WTC11 (cell line): Measurements from ENCODE around the gene EMC10. TPM values are rescaled to one million over a fixed set of nuclear protein-coding genes. Genes with fewer than 3 reads are reported as not detected.

Experiments used
- ATAC-seq: fragments of 200-7000 bp; cut with Tn5 transposase; 2 replicates; pipeline ENCODE4 v1.10.0; 2021; ENCODE audit warnings: mild to moderate bottlenecking, moderate library complexity
- CTCF ChIA-PET: fragments of 300-600 bp; sonication (Branson Sonifier 250); formaldehyde crosslinking; loops from one replicate; lab custom pipeline; 2021; ENCODE audit warnings: antibody characterized with exemption; lab: Charles Lee
- POLR2A ChIA-PET: fragments of 350-600 bp; sonication (Branson Sonifier 250); formaldehyde crosslinking; loops from one replicate; lab custom pipeline; 2021; ENCODE audit warnings: antibody characterized with exemption; lab: Charles Lee
- DNase-seq: peaks from one replicate; pipeline ENCODE4 v3.0.0; 2021; ENCODE audit warnings: low spot score
- H3K27ac Mint-ChIP-seq: 2 replicates; pipeline ENCODE4 v1.8.0; 2021; ENCODE audit warnings: mixed read lengths
- H3K27me3 Mint-ChIP-seq: 2 replicates; pipeline ENCODE4 v1.8.0; 2021; ENCODE audit warnings: low read depth, mild to moderate bottlenecking, moderate library complexity, mixed read lengths
- H3K36me3 Mint-ChIP-seq: 2 replicates; pipeline ENCODE4 v1.8.0; 2021; ENCODE audit warnings: mixed read lengths
- H3K4me1 Mint-ChIP-seq: 2 replicates; pipeline ENCODE4 v1.8.0; 2022; ENCODE audit warnings: mixed read lengths
- H3K4me3 Mint-ChIP-seq: 2 replicates; pipeline ENCODE4 v1.8.0; 2021; ENCODE audit warnings: mild to moderate bottlenecking, moderate library complexity, mixed read lengths
- H3K9me3 Mint-ChIP-seq: 2 replicates; pipeline ENCODE4 v1.8.0; 2021; ENCODE audit warnings: mixed read lengths
- ATF1 ChIP-seq: sonication (generic); formaldehyde crosslinking; IDR thresholded peaks from 2 replicates; pipeline ENCODE4 v1.8.1; 2023; ENCODE audit warnings: mild to moderate bottlenecking, moderate library complexity, missing genetic modification reagents
- ATF2 ChIP-seq: sonication (generic); formaldehyde crosslinking; IDR thresholded peaks from 2 replicates; pipeline ENCODE4 v1.8.1; 2022; ENCODE audit warnings: low read depth, missing genetic modification reagents, borderline replicate concordance
- ATF6 ChIP-seq: sonication (generic); formaldehyde crosslinking; IDR thresholded peaks from 2 replicates; pipeline ENCODE4 v1.8.1; 2023; ENCODE audit warnings: mild to moderate bottlenecking, missing genetic modification reagents
- MAX ChIP-seq: sonication (generic); formaldehyde crosslinking; IDR thresholded peaks from 2 replicates; pipeline ENCODE4 v1.8.0; 2022; ENCODE audit warnings: mild to moderate bottlenecking, missing genetic modification reagents
- MYBL2 ChIP-seq: sonication (generic); formaldehyde crosslinking; IDR thresholded peaks from 2 replicates; pipeline ENCODE4 v1.8.1; 2023; ENCODE audit warnings: mild to moderate bottlenecking, moderate library complexity, missing genetic modification reagents
- RELA ChIP-seq: sonication (generic); formaldehyde crosslinking; IDR thresholded peaks from 2 replicates; pipeline ENCODE4 v1.8.1; 2022; ENCODE audit warnings: missing genetic modification reagents, mild to moderate bottlenecking, borderline replicate concordance
- RORB ChIP-seq: fragments of 250-450 bp; sonication (Bioruptor Pico); IDR thresholded peaks from 2 replicates; pipeline ENCODE4 v1.9.0; 2021; ENCODE audit warnings: mild to moderate bottlenecking
- SMAD4 ChIP-seq: sonication (generic); formaldehyde crosslinking; IDR thresholded peaks from 2 replicates; pipeline ENCODE4 v1.8.0; 2022; ENCODE audit warnings: mild to moderate bottlenecking, missing genetic modification reagents
- ZBTB21 ChIP-seq: sonication (generic); formaldehyde crosslinking; IDR thresholded peaks from 2 replicates; pipeline ENCODE4 v1.8.1; 2023; ENCODE audit warnings: mild to moderate bottlenecking, missing genetic modification reagents, borderline replicate concordance
- ZNF671 ChIP-seq: fragments of 250-450 bp; sonication (Bioruptor Pico); IDR thresholded peaks from 2 replicates; pipeline ENCODE4 v1.8.0; 2021; ENCODE audit warnings: mild to moderate bottlenecking
- total RNA-seq: library from RNA; stranded (reverse); gene quantifications from 3 replicates; pipeline ENCODE4 v1.2.3, GENCODE V29; 2021
- TF ChIP-seq, protein P1 (sequence below): sonication (generic); formaldehyde crosslinking; IDR thresholded peaks from 2 replicates; pipeline ENCODE4 v1.8.1; 2023; ENCODE audit warnings: mild to moderate bottlenecking, missing genetic modification reagents, moderate library complexity
- TF ChIP-seq, protein P2 (sequence below): fragments of 250-450 bp; sonication (Bioruptor Pico); IDR thresholded peaks from 2 replicates; pipeline ENCODE4 v1.9.0; 2021; ENCODE audit warnings: mild to moderate bottlenecking, borderline replicate concordance
- TF ChIP-seq, protein P3 (sequence below): sonication (generic); formaldehyde crosslinking; IDR thresholded peaks from 2 replicates; pipeline ENCODE4 v1.8.0; 2022; ENCODE audit warnings: missing genetic modification reagents

EMC10 gene
- total RNA-seq, 1 experiment from 2014 or later, result 114 TPM

DNA sequence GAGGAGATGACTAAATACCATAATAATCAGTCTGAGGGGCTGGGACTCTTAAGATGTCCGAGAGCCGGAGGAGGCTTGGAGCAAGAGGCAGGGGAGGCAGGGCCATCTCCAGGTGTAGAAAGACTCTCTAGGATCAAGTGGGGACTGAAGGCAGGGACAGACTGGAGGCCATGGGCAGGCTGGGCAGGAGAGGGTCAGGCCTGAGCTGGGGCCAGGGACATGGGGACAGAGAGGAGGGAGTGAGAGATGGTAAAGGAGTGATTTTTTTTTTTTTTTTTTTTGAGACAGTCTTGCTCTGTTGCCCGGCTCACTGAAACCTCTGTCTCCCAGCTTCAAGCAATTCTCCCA is 32.5 kb downstream of the EMC10 start (continued):
- TF ChIP-seq ZBTB21 (CRISPR knock-in tag) (no peak), ATF2 (CRISPR knock-in tag) (no peak), MAX (CRISPR knock-in tag) (no peak), ZNF671 (no peak)
- TF ChIP-seq, protein P1, sequence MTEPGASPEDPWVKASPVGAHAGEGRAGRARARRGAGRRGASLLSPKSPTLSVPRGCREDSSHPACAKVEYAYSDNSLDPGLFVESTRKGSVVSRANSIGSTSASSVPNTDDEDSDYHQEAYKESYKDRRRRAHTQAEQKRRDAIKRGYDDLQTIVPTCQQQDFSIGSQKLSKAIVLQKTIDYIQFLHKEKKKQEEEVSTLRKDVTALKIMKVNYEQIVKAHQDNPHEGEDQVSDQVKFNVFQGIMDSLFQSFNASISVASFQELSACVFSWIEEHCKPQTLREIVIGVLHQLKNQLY (CRISPR knock-in tag), result no peak

GRCh38 chr19:50509366-50509765 is 33.1 kb downstream of the EMC10 start:
- H3K4me3 Mint-ChIP-seq, result no peak overlapping the region; the same call in 1 of the 2 replicates
- H3K27ac Mint-ChIP-seq, result no peak overlapping the region
- CTCF ChIA-PET, result interaction anchor here (0.7 to 3.4 kb wide), 5 partner anchors 9 to 47 kb away, joined by 3 to 23 read pairs (median 7); no protein-coding TSS in a partner anchor

More at GRCh38 chr19:50509366-50509765, 33.1 kb downstream of the EMC10 start:
- ATAC-seq (no peak), DNase-seq (no peak)
- H3K9me3 Mint-ChIP-seq, result no peaks in the 10 kb centered on the region
- H3K27me3 Mint-ChIP-seq, result peaks cover 35% of the 10 kb centered on the region
- H3K4me1 Mint-ChIP-seq, result peaks cover 14% of the 10 kb centered on the region
- no peaks in the 10 kb centered on the region for H3K36me3 Mint-ChIP-seq
- no peak for TF ChIP-seq RORB (CRISPR knock-in tag)
- TF ChIP-seq, protein P2, sequence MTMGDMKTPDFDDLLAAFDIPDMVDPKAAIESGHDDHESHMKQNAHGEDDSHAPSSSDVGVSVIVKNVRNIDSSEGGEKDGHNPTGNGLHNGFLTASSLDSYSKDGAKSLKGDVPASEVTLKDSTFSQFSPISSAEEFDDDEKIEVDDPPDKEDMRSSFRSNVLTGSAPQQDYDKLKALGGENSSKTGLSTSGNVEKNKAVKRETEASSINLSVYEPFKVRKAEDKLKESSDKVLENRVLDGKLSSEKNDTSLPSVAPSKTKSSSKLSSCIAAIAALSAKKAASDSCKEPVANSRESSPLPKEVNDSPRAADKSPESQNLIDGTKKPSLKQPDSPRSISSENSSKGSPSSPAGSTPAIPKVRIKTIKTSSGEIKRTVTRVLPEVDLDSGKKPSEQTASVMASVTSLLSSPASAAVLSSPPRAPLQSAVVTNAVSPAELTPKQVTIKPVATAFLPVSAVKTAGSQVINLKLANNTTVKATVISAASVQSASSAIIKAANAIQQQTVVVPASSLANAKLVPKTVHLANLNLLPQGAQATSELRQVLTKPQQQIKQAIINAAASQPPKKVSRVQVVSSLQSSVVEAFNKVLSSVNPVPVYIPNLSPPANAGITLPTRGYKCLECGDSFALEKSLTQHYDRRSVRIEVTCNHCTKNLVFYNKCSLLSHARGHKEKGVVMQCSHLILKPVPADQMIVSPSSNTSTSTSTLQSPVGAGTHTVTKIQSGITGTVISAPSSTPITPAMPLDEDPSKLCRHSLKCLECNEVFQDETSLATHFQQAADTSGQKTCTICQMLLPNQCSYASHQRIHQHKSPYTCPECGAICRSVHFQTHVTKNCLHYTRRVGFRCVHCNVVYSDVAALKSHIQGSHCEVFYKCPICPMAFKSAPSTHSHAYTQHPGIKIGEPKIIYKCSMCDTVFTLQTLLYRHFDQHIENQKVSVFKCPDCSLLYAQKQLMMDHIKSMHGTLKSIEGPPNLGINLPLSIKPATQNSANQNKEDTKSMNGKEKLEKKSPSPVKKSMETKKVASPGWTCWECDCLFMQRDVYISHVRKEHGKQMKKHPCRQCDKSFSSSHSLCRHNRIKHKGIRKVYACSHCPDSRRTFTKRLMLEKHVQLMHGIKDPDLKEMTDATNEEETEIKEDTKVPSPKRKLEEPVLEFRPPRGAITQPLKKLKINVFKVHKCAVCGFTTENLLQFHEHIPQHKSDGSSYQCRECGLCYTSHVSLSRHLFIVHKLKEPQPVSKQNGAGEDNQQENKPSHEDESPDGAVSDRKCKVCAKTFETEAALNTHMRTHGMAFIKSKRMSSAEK (CRISPR knock-in tag), result no peak
- TF ChIP-seq ATF1 (CRISPR knock-in tag), result no peak
- TF ChIP-seq SMAD4 (CRISPR knock-in tag), result no peak
- no peak for TF ChIP-seq MYBL2
- TF ChIP-seq, protein P3, sequence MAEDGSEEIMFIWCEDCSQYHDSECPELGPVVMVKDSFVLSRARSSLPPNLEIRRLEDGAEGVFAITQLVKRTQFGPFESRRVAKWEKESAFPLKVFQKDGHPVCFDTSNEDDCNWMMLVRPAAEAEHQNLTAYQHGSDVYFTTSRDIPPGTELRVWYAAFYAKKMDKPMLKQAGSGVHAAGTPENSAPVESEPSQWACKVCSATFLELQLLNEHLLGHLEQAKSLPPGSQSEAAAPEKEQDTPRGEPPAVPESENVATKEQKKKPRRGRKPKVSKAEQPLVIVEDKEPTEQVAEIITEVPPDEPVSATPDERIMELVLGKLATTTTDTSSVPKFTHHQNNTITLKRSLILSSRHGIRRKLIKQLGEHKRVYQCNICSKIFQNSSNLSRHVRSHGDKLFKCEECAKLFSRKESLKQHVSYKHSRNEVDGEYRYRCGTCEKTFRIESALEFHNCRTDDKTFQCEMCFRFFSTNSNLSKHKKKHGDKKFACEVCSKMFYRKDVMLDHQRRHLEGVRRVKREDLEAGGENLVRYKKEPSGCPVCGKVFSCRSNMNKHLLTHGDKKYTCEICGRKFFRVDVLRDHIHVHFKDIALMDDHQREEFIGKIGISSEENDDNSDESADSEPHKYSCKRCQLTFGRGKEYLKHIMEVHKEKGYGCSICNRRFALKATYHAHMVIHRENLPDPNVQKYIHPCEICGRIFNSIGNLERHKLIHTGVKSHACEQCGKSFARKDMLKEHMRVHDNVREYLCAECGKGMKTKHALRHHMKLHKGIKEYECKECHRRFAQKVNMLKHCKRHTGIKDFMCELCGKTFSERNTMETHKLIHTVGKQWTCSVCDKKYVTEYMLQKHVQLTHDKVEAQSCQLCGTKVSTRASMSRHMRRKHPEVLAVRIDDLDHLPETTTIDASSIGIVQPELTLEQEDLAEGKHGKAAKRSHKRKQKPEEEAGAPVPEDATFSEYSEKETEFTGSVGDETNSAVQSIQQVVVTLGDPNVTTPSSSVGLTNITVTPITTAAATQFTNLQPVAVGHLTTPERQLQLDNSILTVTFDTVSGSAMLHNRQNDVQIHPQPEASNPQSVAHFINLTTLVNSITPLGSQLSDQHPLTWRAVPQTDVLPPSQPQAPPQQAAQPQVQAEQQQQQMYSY (CRISPR knock-in tag), result no peak
- TF ChIP-seq RELA, result no peak
- TF ChIP-seq ATF2 (CRISPR knock-in tag), result no peak
- TF ChIP-seq ATF6, result no peak
- TF ChIP-seq, all 79 proteins: peak for 0
- POLR2A ChIA-PET, result no interaction called here
